GM23338 (cell line): Measurements from ENCODE around the gene ZDHHC7. TPM values are rescaled to one million over a fixed set of nuclear protein-coding genes. Genes with fewer than 3 reads are reported as not detected.

ENCODE experiments used
- ATAC-seq: fragments of 200-7000 bp; cut with Tn5 transposase; 3 replicates; pipeline ENCODE4 v1.9.1; 2020
- DNase-seq: peaks from one replicate; pipeline ENCODE4 v3.0.0-alpha.2; 2015; ENCODE audit warnings: low spot score
- H2AFZ ChIP-seq: fragments of 200-600 bp; sonication (generic); 2 replicates; pipeline ENCODE4 v1.8.0; 2016; ENCODE audit warnings: antibody characterized with exemption, mild to moderate bottlenecking, moderate library complexity
- H3F3A ChIP-seq: fragments of 200-600 bp; sonication (generic); replicated peaks from 2 replicates; pipeline ENCODE4 v1.8.0; 2017; ENCODE audit warnings: antibody characterized with exemption, mixed run types, low read depth
- H3K27ac ChIP-seq: fragments of 200-600 bp; sonication (generic); 2 replicates; pipeline ENCODE4 v1.6.1; 2016; ENCODE audit warnings: low read depth
- H3K27me3 ChIP-seq: fragments of 200-600 bp; sonication (generic); 2 replicates; pipeline ENCODE4 v1.8.0; 2016; ENCODE audit warnings: mild to moderate bottlenecking, mixed run types, moderate library complexity; ENCODE audit not compliant: insufficient read depth
- H3K36me3 ChIP-seq: fragments of 200-600 bp; sonication (generic); 2 replicates; pipeline ENCODE4 v1.8.0; 2016; ENCODE audit warnings: mild to moderate bottlenecking; ENCODE audit not compliant: insufficient read depth
- H3K4me1 ChIP-seq: fragments of 200-600 bp; sonication (generic); 2 replicates; pipeline ENCODE4 v1.8.0; 2016; ENCODE audit warnings: mild to moderate bottlenecking, moderate library complexity; ENCODE audit not compliant: insufficient read depth
- H3K4me2 ChIP-seq: fragments of 200-600 bp; sonication (generic); 2 replicates; pipeline ENCODE4 v1.7.1; 2017; ENCODE audit warnings: mixed run types
- H3K4me3 ChIP-seq: fragments of 200-600 bp; sonication (generic); 2 replicates; pipeline ENCODE4 v1.6.1; 2016; ENCODE audit warnings: mixed run types
- H3K79me2 ChIP-seq: fragments of 200-600 bp; sonication (generic); replicated peaks from 2 replicates; pipeline ENCODE4 v1.8.0; 2017; ENCODE audit warnings: mild to moderate bottlenecking; ENCODE audit not compliant: insufficient read depth
- H3K9me2 ChIP-seq: fragments of 200-600 bp; sonication (generic); 2 replicates; pipeline ENCODE4 v1.8.0; 2017; ENCODE audit not compliant: insufficient read depth
- H4K20me1 ChIP-seq: fragments of 200-600 bp; sonication (generic); replicated peaks from 2 replicates; pipeline ENCODE4 v1.8.0; 2017; ENCODE audit warnings: mild to moderate bottlenecking; ENCODE audit not compliant: insufficient read depth
- H3K27ac Mint-ChIP-seq: 2 replicates; pipeline ENCODE4 v1.8.0; 2020; ENCODE audit warnings: inconsistent platforms, mild to moderate bottlenecking, moderate library complexity, mixed read lengths
- H3K27me3 Mint-ChIP-seq: 3 replicates; pipeline ENCODE4 v1.8.0; 2022; ENCODE audit warnings: low read depth, mild to moderate bottlenecking, moderate library complexity, mixed read lengths, inconsistent platforms; ENCODE audit not compliant: insufficient read depth, poor library complexity
- H3K36me3 Mint-ChIP-seq: 3 replicates; pipeline ENCODE4 v1.8.0; 2021; ENCODE audit warnings: low read depth, mild to moderate bottlenecking, inconsistent platforms, moderate library complexity, mixed read lengths
- H3K4me1 Mint-ChIP-seq: 3 replicates; pipeline ENCODE4 v1.8.0; 2020; ENCODE audit warnings: mild to moderate bottlenecking, inconsistent platforms, mixed read lengths
- H3K4me3 Mint-ChIP-seq: 3 replicates; pipeline ENCODE4 v1.8.0; 2021; ENCODE audit warnings: moderate library complexity, mild to moderate bottlenecking, inconsistent platforms, mixed read lengths
- H3K9me3 Mint-ChIP-seq: 3 replicates; pipeline ENCODE4 v1.8.0; 2020; ENCODE audit warnings: moderate library complexity, mild to moderate bottlenecking, inconsistent platforms, mixed read lengths
- CREB1 ChIP-seq: fragments of 250-450 bp; sonication (Bioruptor Pico); IDR thresholded peaks from 2 replicates; pipeline ENCODE4 v1.5.0; 2020; ENCODE audit warnings: low read depth, mild to moderate bottlenecking, moderate library complexity
- EZH2 ChIP-seq: fragments of 200-600 bp; sonication (generic); IDR thresholded peaks from one replicate; pipeline ENCODE4 v1.8.0; 2017; ENCODE audit warnings: antibody characterized with exemption, mild to moderate bottlenecking, low read depth; ENCODE audit not compliant: unreplicated experiment
- POLR2AphosphoS5 ChIP-seq: IDR thresholded peaks from 2 replicates; pipeline ENCODE4 v1.6.1; 2016; ENCODE audit warnings: antibody characterized with exemption, low read depth
- REST ChIP-seq: IDR thresholded peaks from one replicate; pipeline ENCODE4 v1.6.1; 2018; ENCODE audit warnings: antibody characterized with exemption; ENCODE audit not compliant: unreplicated experiment
- ZNF462 ChIP-seq: fragments of 250-450 bp; sonication (Bioruptor Pico); IDR thresholded peaks from 2 replicates; pipeline ENCODE4 v1.5.0; 2020; ENCODE audit warnings: mild to moderate bottlenecking, moderate library complexity
- polyA plus RNA-seq: library from polyadenylated mRNA; unstranded; fragments of >200 nt; fragmentation: Nextera tagmentation; extraction: Ambion mirVana; gene quantifications from 2 replicates; pipeline ENCODE4 v1.2.1, GENCODE V29; 2016
- total RNA-seq: library from RNA; depleted of rRNA; stranded (reverse); fragments of >200 nt; shearing (Covaris generic); gene quantifications from 2 replicates; pipeline ENCODE4 v1.2.3, GENCODE V29; 2014
- TF ChIP-seq, protein P1 (sequence below): IDR thresholded peaks from 2 replicates; pipeline ENCODE4 v1.6.1; 2016; ENCODE audit warnings: antibody characterized with exemption

The ZDHHC7 gene
- total and polyA plus RNA-seq, 2 experiments from 2014 or later, result 13.1 to 46.1 TPM

GRCh38 chr16:85046931-85047866 is 35.9 kb upstream of the ZDHHC7 start (continued):
- TF ChIP-seq REST, result no peak
- no peak for TF ChIP-seq EZH2

DNA sequence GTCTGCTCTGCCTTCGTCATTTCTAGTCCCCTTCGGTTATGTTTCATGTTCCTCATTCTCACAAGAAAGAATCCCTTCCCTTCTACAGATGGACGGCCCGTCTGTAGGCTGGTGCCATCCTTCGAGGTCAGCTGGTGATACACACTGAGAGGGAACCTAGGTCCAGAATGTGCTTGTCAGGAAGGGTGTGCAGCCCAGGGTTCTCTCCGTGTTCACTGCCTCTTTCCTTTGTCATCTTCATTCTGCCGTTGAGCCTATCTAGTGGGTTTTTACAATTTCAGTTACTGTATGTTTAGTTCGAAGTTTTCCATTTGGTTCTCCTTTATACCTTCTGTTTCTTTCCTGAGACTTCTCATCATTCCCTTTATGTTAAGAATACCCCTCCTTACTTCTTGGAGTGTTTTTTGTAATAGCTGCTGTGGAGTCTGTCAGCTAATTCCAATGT is 35.2 kb upstream of the ZDHHC7 start:
- Histone ChIP-seq H3K4me1 (no peaks in the 10 kb centered on the region), H3K4me2 (no peak overlapping the region), H3K27ac (no peak overlapping the region), H3K9me2 (no peaks in the 10 kb centered on the region), H3K36me3 (no peaks in the 10 kb centered on the region), H2AFZ (no peak overlapping the region), H3F3A (no peaks in the 10 kb centered on the region), H4K20me1 (no peaks in the 10 kb centered on the region; the same call in 1 of the 2 replicates), H3K27me3 (no peaks in the 10 kb centered on the region), H3K79me2 (no peaks in the 10 kb centered on the region), H3K4me3 (no peak overlapping the region)
- Mint-ChIP-seq H3K27me3 (peaks cover 5% of the 10 kb centered on the region), H3K27ac (no peak overlapping the region), H3K9me3 (no peaks in the 10 kb centered on the region), H3K4me1 (no peaks in the 10 kb centered on the region; the same call in 1 of the 3 replicates), H3K36me3 (no peaks in the 10 kb centered on the region), H3K4me3 (no peak overlapping the region)
- DNase-seq (no peak), ATAC-seq (no peak)
- TF ChIP-seq REST (no peak), ZNF462 (CRISPR knock-in tag) (no peak), CREB1 (CRISPR knock-in tag) (no peak), POLR2AphosphoS5 (no peak)
- TF ChIP-seq, protein P1, sequence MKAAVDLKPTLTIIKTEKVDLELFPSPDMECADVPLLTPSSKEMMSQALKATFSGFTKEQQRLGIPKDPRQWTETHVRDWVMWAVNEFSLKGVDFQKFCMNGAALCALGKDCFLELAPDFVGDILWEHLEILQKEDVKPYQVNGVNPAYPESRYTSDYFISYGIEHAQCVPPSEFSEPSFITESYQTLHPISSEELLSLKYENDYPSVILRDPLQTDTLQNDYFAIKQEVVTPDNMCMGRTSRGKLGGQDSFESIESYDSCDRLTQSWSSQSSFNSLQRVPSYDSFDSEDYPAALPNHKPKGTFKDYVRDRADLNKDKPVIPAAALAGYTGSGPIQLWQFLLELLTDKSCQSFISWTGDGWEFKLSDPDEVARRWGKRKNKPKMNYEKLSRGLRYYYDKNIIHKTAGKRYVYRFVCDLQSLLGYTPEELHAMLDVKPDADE, result no peak
